ENCODE measurements around the gene EEFSEC.

GRCh38 chr3:128330214-128330842, 177.0 kb downstream of the EEFSEC start:
- TF ChIP-seq CREB1 (IDR thresholded peaks at IDR 0.05): no peak
- no peak for TF ChIP-seq BACH1 (IDR thresholded peaks at IDR 0.05; ENCODE audit: low read length)
- no peak for TF ChIP-seq MAX (IDR thresholded peaks at IDR 0.05)
